HG03103 (cell line): Measurements from ENCODE around the gene EEF2K.
"Not testable (repeated sequence)": the region's sequence is repeated elsewhere in the genome, so short reads cannot be mapped to it uniquely, and the experiment has no call there.

Source experiments
- ATAC-seq: cut with Tn5 transposase; IDR thresholded peaks from one replicate; pipeline ENCODE4 v1.9.1; 2021; ENCODE audit warnings: low read depth; ENCODE audit not compliant: unreplicated experiment

Gene EEF2K

GRCh38 chr16:22207715-22208360 is 1.8 kb downstream of the EEF2K start:
- ATAC-seq = no peak

- ATAC-seq = no peak
Observed at GRCh38 chr16:22210285-22210684, 4.2 kb downstream of the EEF2K start.

- ATAC-seq = no peak
Observed at GRCh38 chr16:22210854-22211253, 4.8 kb downstream of the EEF2K start.

- no peak for ATAC-seq
Observed at GRCh38 chr16:22213236-22213635, 7.2 kb downstream of the EEF2K start.

- no peak for ATAC-seq
Observed at GRCh38 chr16:22213801-22214200, 7.7 kb downstream of the EEF2K start.

- no peak for ATAC-seq
Observed at GRCh38 chr16:22214402-22214801, 8.3 kb downstream of the EEF2K start.

- no peak for ATAC-seq
Observed at GRCh38 chr16:22214889-22215288, 8.8 kb downstream of the EEF2K start.

- ATAC-seq = no peak
Observed at GRCh38 chr16:22216191-22216831, 10.2 kb downstream of the EEF2K start.

- not testable (repeated sequence) for ATAC-seq
Observed at GRCh38 chr16:22216832-22217225, 10.8 kb downstream of the EEF2K start.

GRCh38 chr16:22217890-22218730 is 12.0 kb downstream of the EEF2K start:
- ATAC-seq = peak; percentile 78

GRCh38 chr16:22219389-22220068 is 13.5 kb downstream of the EEF2K start:
- no peak for ATAC-seq

- ATAC-seq = no peak
Observed at GRCh38 chr16:22220069-22220440, 14.0 kb downstream of the EEF2K start.

GRCh38 chr16:22220714-22221113 is 14.6 kb downstream of the EEF2K start:
- ATAC-seq = no peak

- no peak for ATAC-seq
Observed at GRCh38 chr16:22222006-22222405, 15.9 kb downstream of the EEF2K start.

- ATAC-seq = no peak
Observed at GRCh38 chr16:22222998-22223397, 16.9 kb downstream of the EEF2K start.

GRCh38 chr16:22225060-22225459 is 19.0 kb downstream of the EEF2K start:
- ATAC-seq = no peak

GRCh38 chr16:22229889-22230288 is 23.8 kb downstream of the EEF2K start:
- no peak for ATAC-seq

GRCh38 chr16:22232277-22233036 is 26.4 kb downstream of the EEF2K start:
- no peak for ATAC-seq

GRCh38 chr16:22233037-22233372 is 26.9 kb downstream of the EEF2K start:
- no peak for ATAC-seq
